Measurements from ENCODE around the gene TAL1. TPM values are rescaled to one million over a fixed set of nuclear protein-coding genes. Genes with fewer than 3 reads are reported as not detected.
A peak's percentile ranks its signal among the peaks of the same experiment; 100 is the strongest.

Gene TAL1
- total and polyA plus RNA-seq, 2 experiments from 2014 or later: not detected

DNA sequence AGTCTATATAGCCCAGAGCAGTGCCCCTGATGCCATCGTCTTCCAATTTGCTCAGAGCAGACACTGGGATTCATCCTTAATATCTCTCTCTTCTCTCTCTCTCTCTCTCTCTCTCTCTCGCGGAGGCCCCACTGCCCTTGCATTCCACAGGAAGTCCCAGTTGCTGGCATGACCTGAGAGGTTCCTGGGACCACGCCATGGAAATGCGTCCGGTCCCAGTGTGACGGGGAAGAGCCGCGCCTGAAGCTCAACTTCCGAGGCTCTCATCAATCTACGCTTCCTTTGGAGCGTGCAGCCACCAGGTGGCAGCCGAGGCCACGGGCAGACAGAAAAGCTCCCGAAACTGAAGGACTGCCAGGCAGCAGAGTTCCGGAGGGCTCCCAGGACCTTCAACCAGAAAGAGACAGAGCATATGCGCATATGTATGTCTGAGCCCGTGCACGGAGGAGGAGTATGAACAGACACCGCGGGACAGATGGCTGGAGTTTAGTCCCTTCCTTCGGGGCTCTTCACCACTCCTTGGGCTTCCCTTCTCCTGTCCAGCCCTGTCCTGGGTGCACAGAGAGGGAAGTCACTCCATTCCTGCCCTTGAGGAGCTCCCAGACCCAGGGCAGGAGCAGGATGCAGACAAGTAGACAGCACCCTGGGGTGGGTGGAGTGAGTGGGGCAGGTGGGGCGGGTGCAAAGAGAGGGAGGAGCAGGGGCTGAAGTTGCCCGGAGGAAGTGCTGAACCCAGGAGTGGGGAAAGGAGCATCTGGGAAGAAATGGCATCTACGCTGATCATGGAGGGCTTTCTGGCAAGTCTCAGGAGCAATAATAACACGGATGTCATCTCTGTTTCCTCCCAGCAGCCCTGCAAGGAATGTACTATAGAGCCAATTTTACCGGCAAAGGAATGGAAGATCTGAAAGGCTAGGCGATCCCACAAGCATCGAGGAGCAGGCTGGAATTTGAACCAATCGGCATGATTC, 52.7 kb downstream of the TAL1 start:
- Histone ChIP-seq H3K79me2 (replicated peaks; ENCODE audit: insufficient read depth) (no peaks in the 10 kb centered on the region), H2AFZ (peak overlapping the region; percentile 91), H3K27me3 (ENCODE audit: insufficient read depth) (peaks cover 15% of the 10 kb centered on the region), H4K20me1 (replicated peaks; ENCODE audit: insufficient read depth) (no peaks in the 10 kb centered on the region), H3K27ac (ENCODE audit: low read depth) (no peak overlapping the region), H3K4me2 (peak overlapping the region; percentile 87), H3K4me1 (ENCODE audit: insufficient read depth) (peaks cover 8% of the 10 kb centered on the region), H3K4me3 (peak overlapping the region; percentile 56), H3K36me3 (ENCODE audit: insufficient read depth) (no peaks in the 10 kb centered on the region), H3K9me2 (ENCODE audit: insufficient read depth) (no peaks in the 10 kb centered on the region), H3F3A (replicated peaks; ENCODE audit: low read depth) (no peaks in the 10 kb centered on the region)
- DNase-seq (ENCODE audit: low spot score): peak; percentile 97
- peak overlapping the region; percentile 86 for H3K27ac Mint-ChIP-seq
- H3K4me3 Mint-ChIP-seq: peak overlapping the region; percentile 71
- peaks cover 24% of the 10 kb centered on the region for H3K4me1 Mint-ChIP-seq
- TF ChIP-seq CTCF (conservative IDR thresholded peaks at IDR 0.05; ENCODE audit: low read depth in 2 of 2) (peak; percentile 78 to 99), CREB1 (CRISPR knock-in tag; IDR thresholded peaks at IDR 0.05; ENCODE audit: low read depth) (peak; percentile 99), EZH2phosphoT487 (IDR thresholded peaks at IDR 0.05; ENCODE audit: unreplicated experiment) (no peak), ZNF114 (CRISPR knock-in tag; IDR thresholded peaks at IDR 0.05) (no peak), EZH2 (IDR thresholded peaks at IDR 0.05; ENCODE audit: low read depth, unreplicated experiment) (no peak)
- ATAC-seq: peak; percentile 72
- peaks cover 23% of the 10 kb centered on the region for H3K27me3 Mint-ChIP-seq (ENCODE audit: insufficient read depth, low read depth, poor library complexity)
- H3K36me3 Mint-ChIP-seq (ENCODE audit: low read depth): no peaks in the 10 kb centered on the region; the same call in 2 of the 3 replicates
- peaks cover 8% of the 10 kb centered on the region; the same call in 2 of the 3 replicates for H3K9me3 Mint-ChIP-seq

DNA sequence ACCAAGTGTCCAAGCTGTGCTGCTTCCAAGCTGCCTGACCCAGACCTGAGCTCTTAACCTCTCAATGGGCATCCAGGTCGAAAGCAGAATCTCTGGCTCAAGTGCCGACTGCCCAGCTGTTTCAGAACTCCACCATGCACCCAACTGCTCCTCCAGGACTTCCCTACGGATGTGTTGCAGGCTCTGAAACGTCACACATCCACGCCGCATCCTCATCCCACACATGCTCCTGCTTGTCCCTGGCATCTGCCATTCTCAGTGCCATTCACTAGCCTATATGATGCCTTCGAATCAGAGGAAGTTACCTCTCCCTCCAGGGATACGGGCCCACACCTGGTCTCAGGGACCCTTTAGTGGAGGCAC, 53.4 kb downstream of the TAL1 start:
- peaks cover 24% of the 10 kb centered on the region for H3K27me3 Mint-ChIP-seq (ENCODE audit: insufficient read depth, low read depth, poor library complexity)
- Histone ChIP-seq H3K4me3 (peak overlapping the region; percentile 56), H3K9me2 (ENCODE audit: insufficient read depth) (no peaks in the 10 kb centered on the region), H3K4me2 (peak overlapping the region; percentile 87), H3K27ac (ENCODE audit: low read depth) (no peak overlapping the region), H3K79me2 (replicated peaks; ENCODE audit: insufficient read depth) (no peaks in the 10 kb centered on the region), H3K36me3 (ENCODE audit: insufficient read depth) (no peaks in the 10 kb centered on the region), H3F3A (replicated peaks; ENCODE audit: low read depth) (no peaks in the 10 kb centered on the region), H3K27me3 (ENCODE audit: insufficient read depth) (peaks cover 15% of the 10 kb centered on the region), H4K20me1 (replicated peaks; ENCODE audit: insufficient read depth) (no peaks in the 10 kb centered on the region), H2AFZ (peak overlapping the region; percentile 59; the same call in 1 of the 2 replicates), H3K4me1 (ENCODE audit: insufficient read depth) (peaks cover 8% of the 10 kb centered on the region)
- H3K27ac Mint-ChIP-seq: peak overlapping the region; percentile 86
- H3K4me1 Mint-ChIP-seq: peaks cover 24% of the 10 kb centered on the region
- DNase-seq (ENCODE audit: low spot score) (no peak), ATAC-seq (no peak)
- no peaks in the 10 kb centered on the region; the same call in 2 of the 3 replicates for H3K36me3 Mint-ChIP-seq (ENCODE audit: low read depth)
- H3K9me3 Mint-ChIP-seq: peaks cover 5% of the 10 kb centered on the region; the same call in 1 of the 3 replicates
- peak overlapping the region; percentile 71 for H3K4me3 Mint-ChIP-seq
- TF ChIP-seq EZH2phosphoT487 (IDR thresholded peaks at IDR 0.05; ENCODE audit: unreplicated experiment) (no peak), ZNF462 (CRISPR knock-in tag; IDR thresholded peaks at IDR 0.05) (no peak), NANOG (IDR thresholded peaks at IDR 0.05; ENCODE audit: borderline replicate concordance) (no peak), EZH2 (IDR thresholded peaks at IDR 0.05; ENCODE audit: low read depth, unreplicated experiment) (no peak), ZNF331 (CRISPR knock-in tag; IDR thresholded peaks at IDR 0.05; ENCODE audit: low read depth) (no peak), CREB1 (CRISPR knock-in tag; IDR thresholded peaks at IDR 0.05; ENCODE audit: low read depth) (no peak), ETS1 (IDR thresholded peaks at IDR 0.05) (no peak), JUNB (IDR thresholded peaks at IDR 0.05; ENCODE audit: unreplicated experiment) (no peak), STAT1 (IDR thresholded peaks at IDR 0.05; ENCODE audit: unreplicated experiment) (no peak), ZNF114 (CRISPR knock-in tag; IDR thresholded peaks at IDR 0.05) (no peak)
